Fibroblast of skin of left biceps (primary cell): Measurements from ENCODE around the gene CFAP43.

Experiments
- DNase-seq, 2 experiments: peaks; one replicate each; pipeline ENCODE4 v3.0.0-alpha.2; 2013; ENCODE audit warnings: low read depth in 2 of 2

The CFAP43 gene

GRCh38 chr10:104138131-104138530 lies 94.0 kb downstream of the CFAP43 start:
- no peak for DNase-seq

GRCh38 chr10:104130041-104130440 lies 102.1 kb downstream of the CFAP43 start:
- no peak for DNase-seq

DNA sequence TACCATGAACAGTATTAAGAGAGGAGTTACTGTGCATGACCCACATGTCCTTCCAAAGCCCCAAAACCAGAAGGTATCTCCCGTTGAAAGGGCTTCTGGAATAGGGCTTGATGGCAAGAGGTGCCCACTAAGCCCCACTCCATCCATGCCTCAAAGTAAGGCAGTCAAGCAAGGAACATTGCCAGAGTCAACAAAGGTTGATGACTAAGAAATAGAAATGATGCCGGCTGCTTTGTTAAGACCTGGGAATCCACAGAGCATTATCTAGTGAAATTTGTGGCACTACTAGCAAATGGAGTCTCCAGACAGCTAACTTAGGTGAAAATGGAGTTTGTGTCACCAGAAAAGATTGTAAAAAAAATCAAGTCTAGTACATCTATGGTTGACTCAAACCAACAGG lies 104.0 kb downstream of the CFAP43 start:
- no peak for DNase-seq

- DNase-seq = no peak
These were observed 104.8 kb downstream of the CFAP43 start for GRCh38 chr10:104127411-104127810.

GRCh38 chr10:104123397-104123796 lies 108.8 kb downstream of the CFAP43 start:
- DNase-seq = no peak

GRCh38 chr10:104122225-104123107 lies 109.7 kb downstream of the CFAP43 start:
- no peak for DNase-seq

DNA sequence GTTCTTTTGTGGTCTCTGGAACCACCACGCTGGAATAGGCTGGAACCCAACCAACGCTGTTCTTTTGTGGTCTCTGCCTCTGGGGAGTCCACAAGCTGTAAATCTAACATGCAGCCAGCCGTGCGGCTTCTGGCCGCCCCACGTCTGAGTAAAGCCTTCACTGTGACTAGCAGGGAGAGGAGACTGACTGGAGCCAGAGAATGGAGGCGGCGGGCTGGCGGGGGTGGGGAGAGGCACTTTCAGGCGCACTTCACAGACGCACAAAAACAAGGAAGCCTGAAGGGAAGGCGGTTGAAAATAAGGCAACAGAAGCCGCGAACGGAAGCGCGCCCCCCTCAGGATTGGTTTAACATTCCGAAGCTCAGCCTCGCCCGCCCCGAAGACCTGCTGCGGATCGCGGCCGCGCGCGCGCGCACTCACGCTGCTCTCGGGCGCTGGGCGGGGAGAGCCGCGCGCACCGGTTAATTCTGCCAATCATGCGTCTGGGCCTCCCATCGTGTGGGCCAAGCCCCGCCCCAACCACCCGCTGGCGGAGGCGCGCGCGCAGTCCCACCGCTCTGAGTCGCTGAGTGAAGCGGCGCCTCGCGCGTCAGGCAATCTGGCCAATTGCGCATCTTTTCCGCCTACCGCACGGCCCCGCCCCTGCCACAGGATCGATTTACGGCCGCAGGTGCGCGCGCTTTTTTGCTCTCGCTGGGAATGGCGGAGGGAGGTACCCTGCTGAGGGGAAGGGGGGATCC lies 110.5 kb downstream of the CFAP43 start, which contains the start of gene SFR1:
Gene SFR1, plus strand, starts transcription at position 687 of the 740 bp plus-strand sequence. Its CDS starts 13 bp downstream, at position 700.
- DNase-seq = peak; percentile 96 to 97

DNA sequence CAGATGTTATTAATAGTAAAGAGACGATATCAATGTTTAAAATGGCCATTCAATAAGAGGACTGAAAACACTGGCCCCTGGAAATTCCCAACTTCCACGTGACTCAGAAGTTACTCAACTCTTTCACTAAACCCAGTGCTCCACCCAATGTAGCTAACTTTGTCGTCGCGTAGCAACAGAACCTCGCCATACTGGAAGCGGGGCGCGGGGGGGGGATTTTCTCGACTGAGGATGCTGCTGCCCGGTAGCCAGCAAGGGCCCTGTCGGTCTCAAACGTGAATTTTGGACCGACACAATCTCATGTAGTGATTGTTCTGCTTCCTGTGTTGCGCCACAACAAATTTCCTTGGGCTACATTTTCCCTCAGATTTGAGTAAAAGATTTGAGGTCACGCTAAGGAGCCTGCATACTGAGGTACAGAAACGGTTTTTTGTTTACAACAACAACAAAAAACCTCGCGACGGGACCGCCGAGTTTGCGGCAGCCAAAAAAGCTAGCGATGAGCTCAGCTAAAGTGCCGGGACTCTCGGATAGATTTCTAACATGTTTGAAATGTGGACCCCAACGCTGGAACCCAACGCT lies 111.2 kb downstream of the CFAP43 start:
- DNase-seq = peak; percentile 83

GRCh38 chr10:104120512-104120902 lies 111.7 kb downstream of the CFAP43 start:
- no peak for DNase-seq

GRCh38 chr10:104119996-104120395 lies 112.2 kb downstream of the CFAP43 start:
- no peak for DNase-seq

GRCh38 chr10:104117839-104118323 lies 114.3 kb downstream of the CFAP43 start:
- no peak for DNase-seq

GRCh38 chr10:104113376-104113956 lies 118.7 kb downstream of the CFAP43 start:
- no peak for DNase-seq

DNA sequence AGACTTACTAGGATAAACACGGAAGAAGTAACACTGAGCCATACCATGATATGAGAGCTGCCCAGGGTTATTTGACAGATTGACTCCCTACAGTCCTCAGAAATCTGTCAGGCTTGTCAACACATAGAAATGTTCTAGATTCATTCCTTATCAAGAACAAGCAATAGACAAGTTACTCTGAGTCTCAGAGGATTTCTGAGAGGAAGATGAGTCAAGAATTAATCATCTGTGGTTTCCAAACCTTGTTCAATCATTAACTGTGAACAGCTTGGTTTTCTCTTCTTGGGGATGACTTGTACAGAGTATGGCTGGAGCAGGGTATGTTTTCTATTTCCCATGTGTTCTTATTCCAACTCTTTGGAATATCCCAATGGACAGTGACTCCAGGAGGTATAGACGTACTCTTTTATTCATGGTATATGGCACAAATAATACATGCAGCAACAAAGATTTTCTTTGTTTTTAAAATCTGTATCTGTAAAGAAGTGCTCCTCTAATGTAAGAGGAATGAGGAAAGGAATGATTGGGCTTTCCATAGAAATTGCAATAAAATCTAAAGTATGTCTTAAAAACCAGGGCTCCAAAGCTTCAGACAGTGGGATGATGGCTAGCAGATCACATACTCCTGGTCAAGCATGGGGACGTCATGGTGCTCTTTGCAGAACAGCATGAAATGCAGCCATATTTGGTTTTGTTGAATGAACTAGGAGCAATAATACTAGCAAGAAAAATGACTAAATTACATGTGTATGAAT lies 122.1 kb downstream of the CFAP43 start:
- DNase-seq = peak; percentile 79

GRCh38 chr10:104104926-104105325 lies 127.2 kb downstream of the CFAP43 start:
- no peak for DNase-seq

- no peak for DNase-seq
These were observed 127.7 kb downstream of the CFAP43 start for GRCh38 chr10:104104418-104104817.

DNA sequence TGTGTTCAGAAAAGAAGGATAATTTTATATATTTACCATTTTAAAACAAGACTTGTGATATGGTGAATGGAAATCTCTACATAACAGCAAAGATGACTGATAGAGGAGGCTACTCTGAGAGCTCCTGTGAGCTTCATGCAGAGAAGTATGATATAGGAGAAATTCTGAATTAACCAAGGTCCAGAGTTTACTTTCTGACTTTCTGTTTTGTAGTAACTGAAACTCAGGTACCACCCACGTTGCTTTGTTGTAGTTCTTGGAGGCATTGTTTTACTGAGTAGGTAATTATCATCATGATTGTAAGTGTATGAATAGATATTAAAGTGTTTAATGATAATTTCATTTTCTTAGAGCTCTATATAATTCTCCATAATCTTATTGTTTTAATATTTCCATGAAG lies 128.2 kb downstream of the CFAP43 start:
- no peak for DNase-seq

DNA sequence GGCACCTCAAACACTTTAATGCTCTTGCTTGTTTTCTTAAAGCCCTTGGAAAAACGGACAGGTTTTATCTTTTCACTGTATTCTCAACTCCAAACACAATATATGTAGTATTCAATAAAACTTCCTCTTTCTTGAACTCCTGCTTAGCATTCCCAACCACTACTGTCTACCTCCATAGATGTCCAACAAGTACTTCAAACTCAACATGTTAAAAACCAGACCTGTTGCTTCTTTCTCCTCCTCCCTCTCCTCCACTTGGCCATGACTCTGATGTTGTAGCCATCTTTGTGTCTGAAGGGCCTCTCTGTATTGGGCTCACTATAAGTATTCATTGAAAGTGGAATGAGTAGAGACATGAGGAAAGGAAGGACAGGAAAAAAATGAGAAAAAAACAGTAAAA lies 130.3 kb downstream of the CFAP43 start:
- no peak for DNase-seq

DNA sequence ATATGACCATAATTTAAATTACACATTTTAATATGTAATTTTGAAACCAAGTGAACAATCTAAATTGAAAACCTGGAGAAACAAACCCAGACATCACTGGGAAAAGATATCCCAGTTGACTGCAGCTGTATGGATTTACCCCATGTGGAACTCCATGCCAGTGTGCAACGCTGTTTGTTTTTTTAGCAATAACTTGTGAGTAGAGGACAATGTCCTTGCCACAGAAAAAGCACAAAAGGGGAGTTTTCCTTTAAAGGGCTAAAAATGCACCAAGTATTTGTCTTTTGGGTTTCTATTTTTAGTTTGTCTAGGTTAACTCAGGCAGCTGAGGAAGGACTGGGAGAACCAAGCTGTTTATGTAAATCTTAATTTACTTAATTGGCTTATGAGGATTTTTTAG lies 131.4 kb downstream of the CFAP43 start:
- no peak for DNase-seq

- no peak for DNase-seq
These were observed 132.2 kb downstream of the CFAP43 start for GRCh38 chr10:104099941-104100340.

DNA sequence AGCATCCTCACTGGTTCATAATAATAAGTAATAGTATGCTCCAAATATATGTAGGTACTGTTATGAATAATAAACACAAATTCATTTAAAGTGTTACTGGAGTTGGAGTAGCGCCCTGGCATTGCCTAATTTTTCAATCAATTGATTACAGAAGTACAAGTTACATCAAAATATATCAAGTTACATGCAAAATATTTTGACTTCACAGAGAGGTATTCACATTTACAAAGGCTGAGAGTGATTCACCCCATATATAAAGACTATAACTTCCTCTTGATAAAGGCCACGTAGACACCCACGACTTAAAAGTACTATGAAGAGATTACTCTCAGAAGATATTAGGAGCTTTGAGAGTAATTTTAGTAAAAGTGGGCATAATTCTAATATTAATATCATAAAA lies 132.9 kb downstream of the CFAP43 start:
- no peak for DNase-seq

DNA sequence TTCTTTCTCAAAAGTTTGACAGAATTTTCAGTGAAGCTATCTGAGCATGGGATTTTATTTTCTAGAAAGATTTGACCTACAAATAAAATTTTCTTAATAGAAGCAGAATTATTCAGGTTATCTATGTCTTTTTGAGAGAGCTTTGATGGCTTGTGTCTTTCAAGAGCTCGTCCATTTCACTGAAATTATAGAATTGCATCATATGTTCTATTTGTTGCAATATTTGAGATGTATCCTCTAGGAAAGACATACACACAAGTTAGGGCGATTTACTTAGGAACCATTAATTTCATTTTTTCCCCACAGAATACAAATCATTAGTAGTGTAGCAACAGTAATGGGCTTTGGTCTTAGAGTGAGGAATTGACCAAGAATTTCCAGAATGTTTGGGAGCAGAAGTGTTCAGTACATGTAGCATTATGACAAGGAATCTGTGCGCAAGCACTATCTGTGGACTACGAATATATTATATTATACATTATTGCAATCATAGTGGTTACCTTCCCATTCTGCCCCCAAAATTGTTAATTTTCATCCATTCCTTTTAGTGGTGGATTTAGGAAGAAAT lies 133.7 kb downstream of the CFAP43 start:
- DNase-seq = no peak
